ENCODE data around the gene SGMS1. TPM values are rescaled to one million over a fixed set of nuclear protein-coding genes. Genes with fewer than 3 reads are reported as not detected.

SGMS1 gene
- total RNA-seq, 2 donors from 2014 or later: 19.4 to 19.5 TPM

GRCh38 chr10:50522908-50523307 lies 100.8 kb downstream of the SGMS1 start:
- Histone ChIP-seq H3K27me3 (no peaks in the 10 kb centered on the region), H3K36me3 (no peaks in the 10 kb centered on the region), H3K4me3 (no peak overlapping the region), H3K4me1 (no peaks in the 10 kb centered on the region), H3K27ac (no peak overlapping the region), H3K9me3 (no peaks in the 10 kb centered on the region), H3K9ac (ENCODE audit: low read depth in 2 of 2, low read length in 2 of 2) (no peak overlapping the region)
- DNase-seq: no peak
- no peak for TF ChIP-seq CTCF (IDR thresholded peaks at IDR 0.05)
- intact Hi-C loops (cut with DNase I): no loop called here

GRCh38 chr10:50520115-50520514 lies 103.6 kb downstream of the SGMS1 start:
- Histone ChIP-seq H3K9ac (ENCODE audit: low read depth in 2 of 2, low read length in 2 of 2) (no peak overlapping the region), H3K9me3 (no peaks in the 10 kb centered on the region), H3K4me3 (no peak overlapping the region), H3K36me3 (no peaks in the 10 kb centered on the region), H3K27ac (no peak overlapping the region), H3K27me3 (no peaks in the 10 kb centered on the region), H3K4me1 (no peaks in the 10 kb centered on the region)
- intact Hi-C loops (cut with DNase I): no loop called here
- DNase-seq: no peak
- no peak for TF ChIP-seq CTCF (IDR thresholded peaks at IDR 0.05)

GRCh38 chr10:50517626-50518025 lies 106.1 kb downstream of the SGMS1 start:
- Histone ChIP-seq H3K9me3 (no peaks in the 10 kb centered on the region), H3K27me3 (no peaks in the 10 kb centered on the region), H3K4me1 (no peaks in the 10 kb centered on the region), H3K9ac (ENCODE audit: low read depth in 2 of 2, low read length in 2 of 2) (no peak overlapping the region), H3K27ac (no peak overlapping the region), H3K36me3 (no peaks in the 10 kb centered on the region), H3K4me3 (no peak overlapping the region)
- no peak for TF ChIP-seq CTCF (IDR thresholded peaks at IDR 0.05)
- intact Hi-C loops (cut with DNase I): no loop called here
- no peak for DNase-seq

- no peak for DNase-seq
- TF ChIP-seq CTCF (IDR thresholded peaks at IDR 0.05): no peak
- Histone ChIP-seq H3K36me3 (no peaks in the 10 kb centered on the region), H3K9ac (ENCODE audit: low read depth in 2 of 2, low read length in 2 of 2) (no peak overlapping the region), H3K27ac (no peak overlapping the region), H3K4me1 (peaks cover 5% of the 10 kb centered on the region), H3K27me3 (no peaks in the 10 kb centered on the region), H3K4me3 (no peak overlapping the region), H3K9me3 (no peaks in the 10 kb centered on the region)
- intact Hi-C loops (cut with DNase I): no loop called here
These were observed 107.6 kb downstream of the SGMS1 start for GRCh38 chr10:50516171-50516570.

- TF ChIP-seq CTCF (IDR thresholded peaks at IDR 0.05): no peak
- Histone ChIP-seq H3K36me3 (no peaks in the 10 kb centered on the region), H3K4me1 (peaks cover 5% of the 10 kb centered on the region), H3K27ac (no peak overlapping the region), H3K9ac (ENCODE audit: low read depth in 2 of 2, low read length in 2 of 2) (no peak overlapping the region), H3K4me3 (no peak overlapping the region), H3K9me3 (no peaks in the 10 kb centered on the region), H3K27me3 (no peaks in the 10 kb centered on the region)
- no peak for DNase-seq
- intact Hi-C loops (cut with DNase I): no loop called here
These were observed 108.3 kb downstream of the SGMS1 start for GRCh38 chr10:50515420-50515819.

- Histone ChIP-seq H3K4me1 (peaks cover 5% of the 10 kb centered on the region), H3K9ac (ENCODE audit: low read depth in 2 of 2, low read length in 2 of 2) (no peak overlapping the region), H3K27me3 (no peaks in the 10 kb centered on the region), H3K9me3 (no peaks in the 10 kb centered on the region), H3K4me3 (no peak overlapping the region), H3K27ac (no peak overlapping the region), H3K36me3 (no peaks in the 10 kb centered on the region)
- no peak for TF ChIP-seq CTCF (IDR thresholded peaks at IDR 0.05)
- DNase-seq: no peak
- intact Hi-C loops (cut with DNase I): no loop called here
These were observed 108.8 kb downstream of the SGMS1 start for GRCh38 chr10:50514995-50515394.
